WTC11 (cell line): ENCODE data around the gene OR8K3. TPM values are rescaled to one million over a fixed set of nuclear protein-coding genes. Genes with fewer than 3 reads are reported as not detected.

ENCODE experiments used
- ATAC-seq: fragments of 200-7000 bp; cut with Tn5 transposase; 2 replicates; pipeline ENCODE4 v1.10.0; 2021; ENCODE audit warnings: mild to moderate bottlenecking, moderate library complexity
- CTCF ChIA-PET: fragments of 300-600 bp; sonication (Branson Sonifier 250); formaldehyde crosslinking; loops from one replicate; lab custom pipeline; 2021; ENCODE audit warnings: antibody characterized with exemption; lab: Charles Lee
- POLR2A ChIA-PET: fragments of 350-600 bp; sonication (Branson Sonifier 250); formaldehyde crosslinking; loops from one replicate; lab custom pipeline; 2021; ENCODE audit warnings: antibody characterized with exemption; lab: Charles Lee
- DNase-seq: peaks from one replicate; pipeline ENCODE4 v3.0.0; 2021; ENCODE audit warnings: low spot score
- H3K27ac Mint-ChIP-seq: 2 replicates; pipeline ENCODE4 v1.8.0; 2021; ENCODE audit warnings: mixed read lengths
- H3K27me3 Mint-ChIP-seq: 2 replicates; pipeline ENCODE4 v1.8.0; 2021; ENCODE audit warnings: low read depth, mild to moderate bottlenecking, moderate library complexity, mixed read lengths
- H3K36me3 Mint-ChIP-seq: 2 replicates; pipeline ENCODE4 v1.8.0; 2021; ENCODE audit warnings: mixed read lengths
- H3K4me1 Mint-ChIP-seq: 2 replicates; pipeline ENCODE4 v1.8.0; 2022; ENCODE audit warnings: mixed read lengths
- H3K4me3 Mint-ChIP-seq: 2 replicates; pipeline ENCODE4 v1.8.0; 2021; ENCODE audit warnings: mild to moderate bottlenecking, moderate library complexity, mixed read lengths
- H3K9me3 Mint-ChIP-seq: 2 replicates; pipeline ENCODE4 v1.8.0; 2021; ENCODE audit warnings: mixed read lengths
- ATF1 ChIP-seq: sonication (generic); formaldehyde crosslinking; IDR thresholded peaks from 2 replicates; pipeline ENCODE4 v1.8.1; 2023; ENCODE audit warnings: mild to moderate bottlenecking, moderate library complexity, missing genetic modification reagents
- CREM ChIP-seq: sonication (generic); formaldehyde crosslinking; IDR thresholded peaks from 2 replicates; pipeline ENCODE4 v1.8.1; 2022; ENCODE audit warnings: mild to moderate bottlenecking, missing genetic modification reagents, moderate library complexity
- ESRRA ChIP-seq: sonication (generic); formaldehyde crosslinking; IDR thresholded peaks from 2 replicates; pipeline ENCODE4 v1.8.1; 2022; ENCODE audit warnings: mild to moderate bottlenecking, missing genetic modification reagents, borderline replicate concordance
- FOXJ3 ChIP-seq: sonication (generic); formaldehyde crosslinking; IDR thresholded peaks from 2 replicates; pipeline ENCODE4 v1.9.0; 2021; ENCODE audit warnings: missing genetic modification reagents, mild to moderate bottlenecking, borderline replicate concordance
- FOXK1 ChIP-seq: sonication (generic); formaldehyde crosslinking; IDR thresholded peaks from 2 replicates; pipeline ENCODE4 v1.8.0; 2022; ENCODE audit warnings: mild to moderate bottlenecking, moderate library complexity, missing genetic modification reagents
- FOXP1 ChIP-seq: sonication (generic); formaldehyde crosslinking; IDR thresholded peaks from 2 replicates; pipeline ENCODE4 v1.8.0; 2022; ENCODE audit warnings: missing genetic modification reagents, mild to moderate bottlenecking, moderate library complexity, borderline replicate concordance
- MYBL2 ChIP-seq: sonication (generic); formaldehyde crosslinking; IDR thresholded peaks from 2 replicates; pipeline ENCODE4 v1.8.1; 2023; ENCODE audit warnings: mild to moderate bottlenecking, moderate library complexity, missing genetic modification reagents
- RORB ChIP-seq: fragments of 250-450 bp; sonication (Bioruptor Pico); IDR thresholded peaks from 2 replicates; pipeline ENCODE4 v1.9.0; 2021; ENCODE audit warnings: mild to moderate bottlenecking
- SMAD4 ChIP-seq: sonication (generic); formaldehyde crosslinking; IDR thresholded peaks from 2 replicates; pipeline ENCODE4 v1.8.0; 2022; ENCODE audit warnings: mild to moderate bottlenecking, missing genetic modification reagents
- TP53 ChIP-seq: sonication (generic); formaldehyde crosslinking; IDR thresholded peaks from 2 replicates; pipeline ENCODE4 v1.8.1; 2023; ENCODE audit warnings: mild to moderate bottlenecking, missing genetic modification reagents
- ZBTB21 ChIP-seq: sonication (generic); formaldehyde crosslinking; IDR thresholded peaks from 2 replicates; pipeline ENCODE4 v1.8.1; 2023; ENCODE audit warnings: mild to moderate bottlenecking, missing genetic modification reagents, borderline replicate concordance
- ZNF138 ChIP-seq: sonication (generic); formaldehyde crosslinking; conservative IDR thresholded peaks from 2 replicates; pipeline ENCODE4 v1.8.1; 2022; ENCODE audit warnings: mild to moderate bottlenecking, moderate library complexity, missing genetic modification reagents
- ZNF317 ChIP-seq: sonication (generic); formaldehyde crosslinking; IDR thresholded peaks from 2 replicates; pipeline ENCODE4 v1.8.1; 2023; ENCODE audit warnings: low read depth, mild to moderate bottlenecking, moderate library complexity, missing genetic modification reagents, borderline replicate concordance
- ZNF423 ChIP-seq: fragments of 250-450 bp; sonication (Bioruptor Pico); IDR thresholded peaks from 2 replicates; pipeline ENCODE4 v2.1.2; 2022; ENCODE audit warnings: mild to moderate bottlenecking, moderate library complexity
- ZNF671 ChIP-seq: fragments of 250-450 bp; sonication (Bioruptor Pico); IDR thresholded peaks from 2 replicates; pipeline ENCODE4 v1.8.0; 2021; ENCODE audit warnings: mild to moderate bottlenecking
- total RNA-seq: library from RNA; stranded (reverse); gene quantifications from 3 replicates; pipeline ENCODE4 v1.2.3, GENCODE V29; 2021
- TF ChIP-seq, protein P1 (sequence below): fragments of 250-450 bp; sonication (Bioruptor Pico); IDR thresholded peaks from 2 replicates; pipeline ENCODE4 v1.9.0; 2021; ENCODE audit warnings: mild to moderate bottlenecking
- TF ChIP-seq, protein P2 (sequence below): sonication (generic); formaldehyde crosslinking; IDR thresholded peaks from 2 replicates; pipeline ENCODE4 v1.8.0; 2023; ENCODE audit warnings: missing genetic modification reagents
- TF ChIP-seq, protein P3 (sequence below): sonication (generic); formaldehyde crosslinking; IDR thresholded peaks from 2 replicates; pipeline ENCODE4 v1.8.1; 2023; ENCODE audit warnings: mild to moderate bottlenecking, missing genetic modification reagents
- TF ChIP-seq, protein P4 (sequence below): sonication (generic); formaldehyde crosslinking; IDR thresholded peaks from 2 replicates; pipeline ENCODE4 v1.8.0; 2022; ENCODE audit warnings: mild to moderate bottlenecking, missing genetic modification reagents
- TF ChIP-seq, protein P5 (sequence below): sonication (generic); formaldehyde crosslinking; IDR thresholded peaks from 2 replicates; pipeline ENCODE4 v1.8.0; 2023; ENCODE audit warnings: mild to moderate bottlenecking, missing genetic modification reagents
- TF ChIP-seq, protein P6 (sequence below): sonication (generic); formaldehyde crosslinking; IDR thresholded peaks from 2 replicates; pipeline ENCODE4 v1.8.1; 2022; ENCODE audit warnings: low read depth, missing genetic modification reagents, borderline replicate concordance

The OR8K3 gene
- total RNA-seq, 1 experiment from 2014 or later: not detected

DNA sequence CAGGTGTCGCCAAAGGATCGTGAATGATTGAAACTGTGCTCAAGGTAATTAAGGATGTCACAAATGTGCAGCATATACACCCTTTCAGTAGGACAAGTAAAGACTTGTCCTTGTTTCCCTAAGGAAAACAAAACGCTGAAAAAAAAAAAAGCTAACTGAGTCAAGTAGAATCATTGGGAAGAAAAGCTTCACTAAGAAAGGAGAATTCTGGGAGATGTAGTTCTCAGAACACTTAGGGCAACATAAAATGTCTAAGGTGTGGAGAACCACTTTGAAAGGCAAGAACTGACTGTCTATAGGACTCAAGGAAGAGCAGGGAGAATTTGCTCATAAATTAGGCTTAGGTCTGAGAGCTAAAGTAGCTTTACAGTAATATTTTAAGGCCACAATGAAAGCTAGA lies 43.9 kb upstream of the OR8K3 start:
- peaks cover 17% of the 10 kb centered on the region for H3K9me3 Mint-ChIP-seq
- DNase-seq (no peak), ATAC-seq (no peak)
- H3K4me1 Mint-ChIP-seq: peaks cover 8% of the 10 kb centered on the region; the same call in 1 of the 2 replicates
- POLR2A ChIA-PET: interaction anchor here (0.6 kb wide), 1 partner anchor 27 kb away, joined by 3 read pairs; no protein-coding TSS in a partner anchor
- CTCF ChIA-PET: no interaction called here
- TF ChIP-seq ESRRA (CRISPR knock-in tag) (no peak), FOXK1 (no peak)
- TF ChIP-seq, protein P1, sequence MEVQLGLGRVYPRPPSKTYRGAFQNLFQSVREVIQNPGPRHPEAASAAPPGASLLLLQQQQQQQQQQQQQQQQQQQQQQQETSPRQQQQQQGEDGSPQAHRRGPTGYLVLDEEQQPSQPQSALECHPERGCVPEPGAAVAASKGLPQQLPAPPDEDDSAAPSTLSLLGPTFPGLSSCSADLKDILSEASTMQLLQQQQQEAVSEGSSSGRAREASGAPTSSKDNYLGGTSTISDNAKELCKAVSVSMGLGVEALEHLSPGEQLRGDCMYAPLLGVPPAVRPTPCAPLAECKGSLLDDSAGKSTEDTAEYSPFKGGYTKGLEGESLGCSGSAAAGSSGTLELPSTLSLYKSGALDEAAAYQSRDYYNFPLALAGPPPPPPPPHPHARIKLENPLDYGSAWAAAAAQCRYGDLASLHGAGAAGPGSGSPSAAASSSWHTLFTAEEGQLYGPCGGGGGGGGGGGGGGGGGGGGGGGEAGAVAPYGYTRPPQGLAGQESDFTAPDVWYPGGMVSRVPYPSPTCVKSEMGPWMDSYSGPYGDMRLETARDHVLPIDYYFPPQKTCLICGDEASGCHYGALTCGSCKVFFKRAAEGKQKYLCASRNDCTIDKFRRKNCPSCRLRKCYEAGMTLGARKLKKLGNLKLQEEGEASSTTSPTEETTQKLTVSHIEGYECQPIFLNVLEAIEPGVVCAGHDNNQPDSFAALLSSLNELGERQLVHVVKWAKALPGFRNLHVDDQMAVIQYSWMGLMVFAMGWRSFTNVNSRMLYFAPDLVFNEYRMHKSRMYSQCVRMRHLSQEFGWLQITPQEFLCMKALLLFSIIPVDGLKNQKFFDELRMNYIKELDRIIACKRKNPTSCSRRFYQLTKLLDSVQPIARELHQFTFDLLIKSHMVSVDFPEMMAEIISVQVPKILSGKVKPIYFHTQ (CRISPR knock-in tag): no peak
- H3K27ac Mint-ChIP-seq: no peak overlapping the region
- H3K36me3 Mint-ChIP-seq: no peaks in the 10 kb centered on the region; the same call in 1 of the 2 replicates
- H3K4me3 Mint-ChIP-seq: no peak overlapping the region
- no peaks in the 10 kb centered on the region; the same call in 1 of the 2 replicates for H3K27me3 Mint-ChIP-seq

DNA sequence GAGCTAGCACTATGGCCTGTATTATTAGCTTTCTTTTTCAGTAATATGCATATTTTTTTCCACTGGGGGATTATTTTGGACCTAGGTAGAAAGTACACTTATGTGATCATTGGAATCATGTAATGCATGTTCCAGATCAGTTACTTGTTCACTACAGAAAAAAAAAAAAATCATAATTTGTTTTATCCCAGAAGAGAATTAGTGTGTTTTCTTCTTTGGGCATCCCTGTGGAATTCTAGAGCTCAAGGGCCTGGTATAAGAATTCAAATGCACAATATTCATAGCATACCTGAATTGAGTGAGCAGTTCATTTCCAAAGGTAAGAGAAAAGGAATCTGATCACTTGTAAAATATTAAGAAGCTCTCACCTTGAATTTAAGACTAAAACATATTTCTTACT lies 41.1 kb upstream of the OR8K3 start, which contains the start of gene OR5T1:
Gene OR5T1 (plus strand): TSS at position 301 of the 400 bp plus-strand sequence. CDS start 1,485 bp downstream, outside the sequence.
- Mint-ChIP-seq H3K27me3 (no peaks in the 10 kb centered on the region; the same call in none of the 2 replicates), H3K4me3 (no peak within 1 kb of the TSS), H3K36me3 (no peaks in the 10 kb centered on the region; the same call in 1 of the 2 replicates), H3K9me3 (peaks cover 7% of the 10 kb centered on the region; the same call in 1 of the 2 replicates), H3K27ac (no peak within 1 kb of the TSS)
- CTCF ChIA-PET: no interaction called here
- DNase-seq: no peak
- TF ChIP-seq FOXJ3 (CRISPR knock-in tag) (no peak), CREM (CRISPR knock-in tag) (no peak), ZBTB21 (CRISPR knock-in tag) (no peak), ZNF138 (CRISPR knock-in tag) (no peak)
- TF ChIP-seq, protein P2, sequence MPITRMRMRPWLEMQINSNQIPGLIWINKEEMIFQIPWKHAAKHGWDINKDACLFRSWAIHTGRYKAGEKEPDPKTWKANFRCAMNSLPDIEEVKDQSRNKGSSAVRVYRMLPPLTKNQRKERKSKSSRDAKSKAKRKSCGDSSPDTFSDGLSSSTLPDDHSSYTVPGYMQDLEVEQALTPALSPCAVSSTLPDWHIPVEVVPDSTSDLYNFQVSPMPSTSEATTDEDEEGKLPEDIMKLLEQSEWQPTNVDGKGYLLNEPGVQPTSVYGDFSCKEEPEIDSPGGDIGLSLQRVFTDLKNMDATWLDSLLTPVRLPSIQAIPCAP: no peak
- TF ChIP-seq, protein P3, sequence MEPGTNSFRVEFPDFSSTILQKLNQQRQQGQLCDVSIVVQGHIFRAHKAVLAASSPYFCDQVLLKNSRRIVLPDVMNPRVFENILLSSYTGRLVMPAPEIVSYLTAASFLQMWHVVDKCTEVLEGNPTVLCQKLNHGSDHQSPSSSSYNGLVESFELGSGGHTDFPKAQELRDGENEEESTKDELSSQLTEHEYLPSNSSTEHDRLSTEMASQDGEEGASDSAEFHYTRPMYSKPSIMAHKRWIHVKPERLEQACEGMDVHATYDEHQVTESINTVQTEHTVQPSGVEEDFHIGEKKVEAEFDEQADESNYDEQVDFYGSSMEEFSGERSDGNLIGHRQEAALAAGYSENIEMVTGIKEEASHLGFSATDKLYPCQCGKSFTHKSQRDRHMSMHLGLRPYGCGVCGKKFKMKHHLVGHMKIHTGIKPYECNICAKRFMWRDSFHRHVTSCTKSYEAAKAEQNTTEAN (CRISPR knock-in tag): no peak
- TF ChIP-seq, protein P4, sequence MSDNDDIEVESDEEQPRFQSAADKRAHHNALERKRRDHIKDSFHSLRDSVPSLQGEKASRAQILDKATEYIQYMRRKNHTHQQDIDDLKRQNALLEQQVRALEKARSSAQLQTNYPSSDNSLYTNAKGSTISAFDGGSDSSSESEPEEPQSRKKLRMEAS (CRISPR knock-in tag): no peak
- TF ChIP-seq, protein P5, sequence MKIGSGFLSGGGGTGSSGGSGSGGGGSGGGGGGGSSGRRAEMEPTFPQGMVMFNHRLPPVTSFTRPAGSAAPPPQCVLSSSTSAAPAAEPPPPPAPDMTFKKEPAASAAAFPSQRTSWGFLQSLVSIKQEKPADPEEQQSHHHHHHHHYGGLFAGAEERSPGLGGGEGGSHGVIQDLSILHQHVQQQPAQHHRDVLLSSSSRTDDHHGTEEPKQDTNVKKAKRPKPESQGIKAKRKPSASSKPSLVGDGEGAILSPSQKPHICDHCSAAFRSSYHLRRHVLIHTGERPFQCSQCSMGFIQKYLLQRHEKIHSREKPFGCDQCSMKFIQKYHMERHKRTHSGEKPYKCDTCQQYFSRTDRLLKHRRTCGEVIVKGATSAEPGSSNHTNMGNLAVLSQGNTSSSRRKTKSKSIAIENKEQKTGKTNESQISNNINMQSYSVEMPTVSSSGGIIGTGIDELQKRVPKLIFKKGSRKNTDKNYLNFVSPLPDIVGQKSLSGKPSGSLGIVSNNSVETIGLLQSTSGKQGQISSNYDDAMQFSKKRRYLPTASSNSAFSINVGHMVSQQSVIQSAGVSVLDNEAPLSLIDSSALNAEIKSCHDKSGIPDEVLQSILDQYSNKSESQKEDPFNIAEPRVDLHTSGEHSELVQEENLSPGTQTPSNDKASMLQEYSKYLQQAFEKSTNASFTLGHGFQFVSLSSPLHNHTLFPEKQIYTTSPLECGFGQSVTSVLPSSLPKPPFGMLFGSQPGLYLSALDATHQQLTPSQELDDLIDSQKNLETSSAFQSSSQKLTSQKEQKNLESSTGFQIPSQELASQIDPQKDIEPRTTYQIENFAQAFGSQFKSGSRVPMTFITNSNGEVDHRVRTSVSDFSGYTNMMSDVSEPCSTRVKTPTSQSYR: no peak
- TF ChIP-seq, all 79 proteins: peak for 0
- POLR2A ChIA-PET: no interaction called here
- H3K4me1 Mint-ChIP-seq: peaks cover 8% of the 10 kb centered on the region; the same call in 1 of the 2 replicates
- no peak for ATAC-seq

DNA sequence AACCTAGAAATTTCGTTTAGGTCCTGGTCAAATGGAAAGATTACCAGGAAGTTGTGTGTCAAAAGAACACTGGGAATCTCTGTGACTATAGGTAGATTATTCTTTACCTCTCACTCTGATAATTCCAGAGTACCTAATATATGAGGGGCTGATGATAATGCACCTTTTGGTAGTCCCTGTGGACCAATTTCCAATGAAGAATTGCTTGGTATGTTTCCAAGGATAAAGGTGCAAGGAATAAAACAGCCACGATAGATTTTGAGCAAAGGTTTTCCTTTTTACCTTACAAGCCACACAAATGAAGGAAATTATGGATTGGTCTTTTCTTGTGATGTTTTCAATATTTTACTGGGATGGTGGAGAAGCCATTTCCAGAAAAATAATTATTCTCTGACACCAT lies 22.8 kb upstream of the OR8K3 start, which contains the start of gene OR8H1:
Gene OR8H1 (minus strand): TSS at position 101 of the 400 bp plus-strand sequence. CDS start 1,192 bp downstream, outside the sequence.
- no peaks in the 10 kb centered on the region for H3K36me3 Mint-ChIP-seq
- TF ChIP-seq ATF1 (CRISPR knock-in tag) (no peak), TP53 (no peak), ZBTB21 (CRISPR knock-in tag) (no peak), ZNF423 (CRISPR knock-in tag) (no peak), SMAD4 (CRISPR knock-in tag) (no peak), ZNF671 (no peak), FOXP1 (no peak), ZNF317 (CRISPR knock-in tag) (no peak), MYBL2 (CRISPR knock-in tag) (no peak), RORB (no peak), FOXK1 (no peak)
- TF ChIP-seq, protein P6, sequence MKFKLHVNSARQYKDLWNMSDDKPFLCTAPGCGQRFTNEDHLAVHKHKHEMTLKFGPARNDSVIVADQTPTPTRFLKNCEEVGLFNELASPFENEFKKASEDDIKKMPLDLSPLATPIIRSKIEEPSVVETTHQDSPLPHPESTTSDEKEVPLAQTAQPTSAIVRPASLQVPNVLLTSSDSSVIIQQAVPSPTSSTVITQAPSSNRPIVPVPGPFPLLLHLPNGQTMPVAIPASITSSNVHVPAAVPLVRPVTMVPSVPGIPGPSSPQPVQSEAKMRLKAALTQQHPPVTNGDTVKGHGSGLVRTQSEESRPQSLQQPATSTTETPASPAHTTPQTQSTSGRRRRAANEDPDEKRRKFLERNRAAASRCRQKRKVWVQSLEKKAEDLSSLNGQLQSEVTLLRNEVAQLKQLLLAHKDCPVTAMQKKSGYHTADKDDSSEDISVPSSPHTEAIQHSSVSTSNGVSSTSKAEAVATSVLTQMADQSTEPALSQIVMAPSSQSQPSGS (CRISPR knock-in tag): no peak
- TF ChIP-seq, all 79 proteins: peak for 0
- no peaks in the 10 kb centered on the region for H3K27me3 Mint-ChIP-seq
- no peak within 1 kb of the TSS for H3K27ac Mint-ChIP-seq
- H3K4me3 Mint-ChIP-seq: no peak within 1 kb of the TSS
- ChIA-PET POLR2A (no interaction called here), CTCF (no interaction called here)
- no peaks in the 10 kb centered on the region for H3K9me3 Mint-ChIP-seq
- DNase-seq (no peak), ATAC-seq (no peak)
- peaks cover 19% of the 10 kb centered on the region for H3K4me1 Mint-ChIP-seq
